Measurements from ENCODE around the gene B9D1.

DNA sequence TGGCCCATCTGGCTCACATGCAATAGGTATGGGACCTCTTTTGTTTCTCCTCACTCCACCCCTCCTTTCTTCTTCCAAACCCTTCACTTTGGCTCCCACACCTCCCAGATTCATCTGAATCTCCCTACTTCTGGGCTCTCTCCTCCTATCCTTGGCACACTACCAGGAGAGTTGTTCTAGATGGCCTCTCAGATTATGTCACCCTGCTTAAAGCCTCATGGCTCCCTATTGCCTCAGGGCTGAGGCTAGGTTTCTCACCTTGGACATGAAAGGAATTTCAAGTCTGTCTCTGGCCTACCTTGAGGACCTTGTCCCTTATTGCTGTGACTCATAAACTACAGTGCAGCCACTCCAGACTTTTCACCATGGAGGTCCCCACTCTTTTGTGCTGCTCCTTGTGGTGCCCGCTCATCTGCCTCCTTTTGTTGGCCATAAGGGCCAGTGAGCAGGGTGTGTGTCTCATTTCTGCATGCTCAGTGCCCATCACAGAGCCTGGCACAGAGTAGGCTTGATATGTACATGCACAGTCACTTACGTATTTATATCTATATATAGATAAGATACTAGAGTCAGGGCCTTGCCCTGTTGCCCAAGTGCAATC is 25.5 kb upstream of the B9D1 start:
- no peak for TF ChIP-seq POLR2A (conservative IDR thresholded peaks at IDR 0.05)
- TF ChIP-seq, protein P1, sequence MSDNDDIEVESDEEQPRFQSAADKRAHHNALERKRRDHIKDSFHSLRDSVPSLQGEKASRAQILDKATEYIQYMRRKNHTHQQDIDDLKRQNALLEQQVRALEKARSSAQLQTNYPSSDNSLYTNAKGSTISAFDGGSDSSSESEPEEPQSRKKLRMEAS (CRISPR knock-in tag; IDR thresholded peaks at IDR 0.05) = no peak
- TF ChIP-seq TBL1XR1 (IDR thresholded peaks at IDR 0.05; ENCODE audit: low read length in 2 of 2) = no peak
- no peak for TF ChIP-seq CREM (IDR thresholded peaks at IDR 0.05; ENCODE audit: low read depth)
- no peak for TF ChIP-seq CC2D1A (IDR thresholded peaks at IDR 0.05)
- TF ChIP-seq MYBL2 (IDR thresholded peaks at IDR 0.05; ENCODE audit: low read depth) = no peak
- no peak for TF ChIP-seq MYBL2 (CRISPR knock-in tag; IDR thresholded peaks at IDR 0.05; ENCODE audit: borderline replicate concordance)
- no peak for TF ChIP-seq NCOA6 (IDR thresholded peaks at IDR 0.05)
- no peak for TF ChIP-seq ZNF253 (CRISPR knock-in tag; conservative IDR thresholded peaks at IDR 0.05)
- TF ChIP-seq ZNF431 (CRISPR knock-in tag; IDR thresholded peaks at IDR 0.05) = no peak
- TF ChIP-seq NR2C2 (CRISPR knock-in tag; IDR thresholded peaks at IDR 0.05) = no peak
- TF ChIP-seq NR2C2 (tag; IDR thresholded peaks at IDR 0.05) = no peak
- TF ChIP-seq ZNF717 (CRISPR knock-in tag; IDR thresholded peaks at IDR 0.05) = no peak
- TF ChIP-seq HDAC8 (tag; IDR thresholded peaks at IDR 0.05) = no peak
- TF ChIP-seq, protein P2, sequence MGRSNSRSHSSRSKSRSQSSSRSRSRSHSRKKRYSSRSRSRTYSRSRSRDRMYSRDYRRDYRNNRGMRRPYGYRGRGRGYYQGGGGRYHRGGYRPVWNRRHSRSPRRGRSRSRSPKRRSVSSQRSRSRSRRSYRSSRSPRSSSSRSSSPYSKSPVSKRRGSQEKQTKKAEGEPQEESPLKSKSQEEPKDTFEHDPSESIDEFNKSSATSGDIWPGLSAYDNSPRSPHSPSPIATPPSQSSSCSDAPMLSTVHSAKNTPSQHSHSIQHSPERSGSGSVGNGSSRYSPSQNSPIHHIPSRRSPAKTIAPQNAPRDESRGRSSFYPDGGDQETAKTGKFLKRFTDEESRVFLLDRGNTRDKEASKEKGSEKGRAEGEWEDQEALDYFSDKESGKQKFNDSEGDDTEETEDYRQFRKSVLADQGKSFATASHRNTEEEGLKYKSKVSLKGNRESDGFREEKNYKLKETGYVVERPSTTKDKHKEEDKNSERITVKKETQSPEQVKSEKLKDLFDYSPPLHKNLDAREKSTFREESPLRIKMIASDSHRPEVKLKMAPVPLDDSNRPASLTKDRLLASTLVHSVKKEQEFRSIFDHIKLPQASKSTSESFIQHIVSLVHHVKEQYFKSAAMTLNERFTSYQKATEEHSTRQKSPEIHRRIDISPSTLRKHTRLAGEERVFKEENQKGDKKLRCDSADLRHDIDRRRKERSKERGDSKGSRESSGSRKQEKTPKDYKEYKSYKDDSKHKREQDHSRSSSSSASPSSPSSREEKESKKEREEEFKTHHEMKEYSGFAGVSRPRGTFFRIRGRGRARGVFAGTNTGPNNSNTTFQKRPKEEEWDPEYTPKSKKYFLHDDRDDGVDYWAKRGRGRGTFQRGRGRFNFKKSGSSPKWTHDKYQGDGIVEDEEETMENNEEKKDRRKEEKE (IDR thresholded peaks at IDR 0.05; ENCODE audit: borderline replicate concordance in 1 of 2, control insufficient read depth in 1 of 2, low read depth in 2 of 2, low read length in 1 of 2) = no peak

Data from K562 (cell line).